ENCODE results near the gene OR1D2.
"Not testable (repeated sequence)": the region's sequence is repeated elsewhere in the genome, so short reads cannot be mapped to it uniquely, and the experiment has no call there.

- not testable (repeated sequence) for TF ChIP-seq MAX (IDR thresholded peaks at IDR 0.05; ENCODE audit: insufficient read depth, insufficient read length); CTCF (IDR thresholded peaks at IDR 0.05; ENCODE audit: extremely low read depth in 1 of 2, insufficient read depth in 1 of 2, low read depth in 1 of 2, low read length in 2 of 2); EZH2 (IDR thresholded peaks at IDR 0.05; ENCODE audit: borderline replicate concordance, low read depth, low read length, severe bottlenecking); JUN (IDR thresholded peaks at IDR 0.05; ENCODE audit: borderline replicate concordance, insufficient read depth, insufficient read length, low read depth)
These were observed 33.3 kb upstream of the OR1D2 start for GRCh38 chr17:3137494-3137893.
